HepG2 (cell line): Measurements from ENCODE around the gene RAB1B. TPM values are rescaled to one million over a fixed set of nuclear protein-coding genes. Genes with fewer than 3 reads are reported as not detected.

Source experiments
- KMT2B ChIP-seq: IDR thresholded peaks from 2 replicates; pipeline ENCODE4 v1.6.1; 2016; ENCODE audit warnings: missing genetic modification reagents, missing compliant biosample characterization
- SP1 ChIP-seq, 2 experiments: fragments of 450-650 bp in 1 of 2; sonication (generic) in 1 of 2; formaldehyde crosslinking in 1 of 2; IDR thresholded peaks; 2 replicates each; pipeline versions ENCODE4 v1.4.0 to v1.6.1; 2016 to 2020; ENCODE audit warnings: missing genetic modification reagents in 1 of 2
- SP2 ChIP-seq: sonication (generic); formaldehyde crosslinking; IDR thresholded peaks from 2 replicates; pipeline ENCODE4 v1.5.1; 2020; ENCODE audit warnings: mild to moderate bottlenecking, missing genetic modification reagents
- TOE1 ChIP-seq: sonication (generic); formaldehyde crosslinking; IDR thresholded peaks from 2 replicates; pipeline ENCODE4 v1.4.0; 2020; ENCODE audit warnings: mild to moderate bottlenecking, missing genetic modification reagents
- ZMAT5 ChIP-seq: sonication (generic); formaldehyde crosslinking; IDR thresholded peaks from 2 replicates; pipeline ENCODE4 v1.5.0; 2020; ENCODE audit warnings: mild to moderate bottlenecking, low read depth, missing genetic modification reagents, borderline replicate concordance
- ZNF335 ChIP-seq: sonication (generic); formaldehyde crosslinking; IDR thresholded peaks from 2 replicates; pipeline ENCODE4 v1.4.0; 2020; ENCODE audit warnings: missing genetic modification reagents
- ZSCAN9 ChIP-seq: IDR thresholded peaks from 2 replicates; pipeline ENCODE4 v1.6.1; 2016; ENCODE audit warnings: borderline replicate concordance
- ZZZ3 ChIP-seq: sonication (generic); formaldehyde crosslinking; IDR thresholded peaks from 2 replicates; pipeline ENCODE4 v1.4.0; 2020; ENCODE audit warnings: missing genetic modification reagents, mild to moderate bottlenecking, borderline replicate concordance
- polyA plus RNA-seq, 8 experiments: library from polyadenylated mRNA; depleted of rRNA in 3 of 8; stranded (reverse) in 7 of 8; unstranded in 1 of 8; fragments of >200 nt; fragmentation: Illumina TruSeq in 4 of 8; extraction: Trizol in 4 of 8; gene quantifications; 2 replicates each; pipeline versions ENCODE4 v1.2.1 to v1.2.3, GENCODE V29; 2011 to 2016; ENCODE audit warnings: low read depth in 4 of 8, missing spikeins in 1 of 8, mixed read lengths in 1 of 8; ENCODE audit not compliant: insufficient read depth in 1 of 8
- total RNA-seq, 5 experiments: library from RNA; depleted of rRNA; stranded (reverse); fragments of >200 nt; fragmentation: Illumina TruSeq; extraction: Trizol; gene quantifications; 2 replicates each; pipeline ENCODE4 v1.2.3, GENCODE V29; 2016; ENCODE audit warnings: low read depth in 1 of 5
- TF ChIP-seq, protein P1 (sequence below): sonication (generic); formaldehyde crosslinking; IDR thresholded peaks from 2 replicates; pipeline ENCODE4 v1.4.0; 2020; ENCODE audit warnings: mild to moderate bottlenecking, missing genetic modification reagents
- TF ChIP-seq, protein P2 (sequence below), 2 experiments: fragments of 450-650 bp in 1 of 2; sonication (generic) in 1 of 2; formaldehyde crosslinking in 1 of 2; IDR thresholded peaks; 2 replicates each; pipeline versions ENCODE4 v1.6.1 to v1.8.0; 2016 to 2022; ENCODE audit warnings: antibody characterized with exemption in 1 of 2, mild to moderate bottlenecking in 1 of 2, missing genetic modification reagents in 1 of 2

Gene RAB1B
- total and polyA plus RNA-seq, 2 of the 13 experiments (the other 11 are each of a cell fraction or from before 2014, with no cell fraction given), result 77.9 to 87.9 TPM

DNA sequence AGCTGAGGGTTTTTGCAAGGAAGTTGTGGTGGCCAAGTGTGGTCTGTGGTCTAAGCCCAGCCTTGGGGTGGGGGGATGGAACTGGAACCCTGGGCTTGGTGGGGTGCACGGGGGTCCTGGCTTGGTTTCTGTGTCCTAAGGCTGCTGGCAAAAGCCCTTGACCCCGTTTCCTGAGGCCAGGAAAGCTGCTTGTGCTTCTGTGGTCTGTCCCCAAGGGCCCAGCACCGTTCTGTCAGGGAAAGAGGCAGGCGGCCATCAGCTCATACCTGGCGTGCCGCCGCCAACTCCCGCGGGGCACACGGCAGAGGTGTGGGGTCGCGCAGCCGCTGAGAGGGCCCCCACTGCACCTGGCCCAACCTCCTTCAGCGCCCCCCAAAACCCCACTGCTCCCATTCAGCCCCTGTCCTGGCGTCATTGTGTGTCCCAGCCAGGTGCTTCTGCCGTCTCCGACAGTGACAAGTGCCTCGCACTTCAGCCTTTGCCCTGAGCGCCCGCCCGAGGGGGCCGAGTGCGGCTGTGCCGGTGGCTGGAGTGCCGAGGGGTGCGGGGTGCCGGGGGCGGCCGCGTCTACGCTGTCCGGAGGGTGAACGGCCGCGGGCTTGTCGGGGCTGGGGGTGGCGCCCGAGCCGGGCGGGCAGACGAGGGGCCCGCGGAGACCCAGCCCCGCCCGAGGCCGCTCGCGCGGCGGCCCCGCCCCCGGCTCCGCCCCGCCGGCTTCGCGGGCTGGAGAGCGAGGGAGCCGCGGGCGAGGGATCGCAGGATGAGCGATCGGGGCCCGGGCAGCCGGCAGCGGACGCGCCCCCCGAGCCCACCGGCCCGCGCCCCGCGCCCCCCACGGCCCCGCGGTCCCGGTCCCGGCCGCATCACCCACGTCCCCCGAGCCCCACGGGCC is 9.3 kb downstream of the RAB1B start, which contains the start of gene CNIH2 (continued):
- no peak for TF ChIP-seq TOE1
- no peak for TF ChIP-seq SP2 (CRISPR knock-in tag)
- TF ChIP-seq ZNF335 (CRISPR knock-in tag), result no peak
- no peak for TF ChIP-seq ZSCAN9 (CRISPR knock-in tag)
- TF ChIP-seq ZMAT5 (CRISPR knock-in tag), result no peak
- no peak for TF ChIP-seq KMT2B (CRISPR knock-in tag)
- TF ChIP-seq, protein P1, sequence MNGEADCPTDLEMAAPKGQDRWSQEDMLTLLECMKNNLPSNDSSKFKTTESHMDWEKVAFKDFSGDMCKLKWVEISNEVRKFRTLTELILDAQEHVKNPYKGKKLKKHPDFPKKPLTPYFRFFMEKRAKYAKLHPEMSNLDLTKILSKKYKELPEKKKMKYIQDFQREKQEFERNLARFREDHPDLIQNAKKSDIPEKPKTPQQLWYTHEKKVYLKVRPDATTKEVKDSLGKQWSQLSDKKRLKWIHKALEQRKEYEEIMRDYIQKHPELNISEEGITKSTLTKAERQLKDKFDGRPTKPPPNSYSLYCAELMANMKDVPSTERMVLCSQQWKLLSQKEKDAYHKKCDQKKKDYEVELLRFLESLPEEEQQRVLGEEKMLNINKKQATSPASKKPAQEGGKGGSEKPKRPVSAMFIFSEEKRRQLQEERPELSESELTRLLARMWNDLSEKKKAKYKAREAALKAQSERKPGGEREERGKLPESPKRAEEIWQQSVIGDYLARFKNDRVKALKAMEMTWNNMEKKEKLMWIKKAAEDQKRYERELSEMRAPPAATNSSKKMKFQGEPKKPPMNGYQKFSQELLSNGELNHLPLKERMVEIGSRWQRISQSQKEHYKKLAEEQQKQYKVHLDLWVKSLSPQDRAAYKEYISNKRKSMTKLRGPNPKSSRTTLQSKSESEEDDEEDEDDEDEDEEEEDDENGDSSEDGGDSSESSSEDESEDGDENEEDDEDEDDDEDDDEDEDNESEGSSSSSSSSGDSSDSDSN (CRISPR knock-in tag), result no peak; the same call in 1 of the 2 replicates
- TF ChIP-seq ZZZ3 (CRISPR knock-in tag), result no peak
- TF ChIP-seq SP1 (IDR thresholded peaks at IDR 0.05), result no peak
- TF ChIP-seq SP1 (CRISPR knock-in tag; IDR thresholded peaks at IDR 0.05), result no peak
- TF ChIP-seq, protein P2, sequence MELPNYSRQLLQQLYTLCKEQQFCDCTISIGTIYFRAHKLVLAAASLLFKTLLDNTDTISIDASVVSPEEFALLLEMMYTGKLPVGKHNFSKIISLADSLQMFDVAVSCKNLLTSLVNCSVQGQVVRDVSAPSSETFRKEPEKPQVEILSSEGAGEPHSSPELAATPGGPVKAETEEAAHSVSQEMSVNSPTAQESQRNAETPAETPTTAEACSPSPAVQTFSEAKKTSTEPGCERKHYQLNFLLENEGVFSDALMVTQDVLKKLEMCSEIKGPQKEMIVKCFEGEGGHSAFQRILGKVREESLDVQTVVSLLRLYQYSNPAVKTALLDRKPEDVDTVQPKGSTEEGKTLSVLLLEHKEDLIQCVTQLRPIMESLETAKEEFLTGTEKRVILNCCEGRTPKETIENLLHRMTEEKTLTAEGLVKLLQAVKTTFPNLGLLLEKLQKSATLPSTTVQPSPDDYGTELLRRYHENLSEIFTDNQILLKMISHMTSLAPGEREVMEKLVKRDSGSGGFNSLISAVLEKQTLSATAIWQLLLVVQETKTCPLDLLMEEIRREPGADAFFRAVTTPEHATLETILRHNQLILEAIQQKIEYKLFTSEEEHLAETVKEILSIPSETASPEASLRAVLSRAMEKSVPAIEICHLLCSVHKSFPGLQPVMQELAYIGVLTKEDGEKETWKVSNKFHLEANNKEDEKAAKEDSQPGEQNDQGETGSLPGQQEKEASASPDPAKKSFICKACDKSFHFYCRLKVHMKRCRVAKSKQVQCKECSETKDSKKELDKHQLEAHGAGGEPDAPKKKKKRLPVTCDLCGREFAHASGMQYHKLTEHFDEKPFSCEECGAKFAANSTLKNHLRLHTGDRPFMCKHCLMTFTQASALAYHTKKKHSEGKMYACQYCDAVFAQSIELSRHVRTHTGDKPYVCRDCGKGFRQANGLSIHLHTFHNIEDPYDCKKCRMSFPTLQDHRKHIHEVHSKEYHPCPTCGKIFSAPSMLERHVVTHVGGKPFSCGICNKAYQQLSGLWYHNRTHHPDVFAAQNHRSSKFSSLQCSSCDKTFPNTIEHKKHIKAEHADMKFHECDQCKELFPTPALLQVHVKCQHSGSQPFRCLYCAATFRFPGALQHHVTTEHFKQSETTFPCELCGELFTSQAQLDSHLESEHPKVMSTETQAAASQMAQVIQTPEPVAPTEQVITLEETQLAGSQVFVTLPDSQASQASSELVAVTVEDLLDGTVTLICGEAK (IDR thresholded peaks at IDR 0.05), result no peak
- TF ChIP-seq, protein P2 (CRISPR knock-in tag; IDR thresholded peaks at IDR 0.05), result no peak
